H9 (cell line): ENCODE results near the gene ARSG. TPM values are rescaled to one million over a fixed set of nuclear protein-coding genes. Genes with fewer than 3 reads are reported as not detected.

Source experiments
- DNase-seq: peaks from one replicate; pipeline ENCODE4 v3.0.0-alpha.2; 2017
- H2AFZ ChIP-seq: one replicate; pipeline ENCODE4 v1.6.1; 2013; ENCODE audit warnings: mild to moderate bottlenecking, low read length, control low read depth, moderate library complexity
- H2AK5ac ChIP-seq: 2 replicates; pipeline ENCODE4 v1.6.1; 2013; ENCODE audit warnings: low read length, control low read depth, mixed read lengths; ENCODE audit not compliant: insufficient read length
- H2BK120ac ChIP-seq: one replicate; pipeline ENCODE4 v1.6.1; 2013; ENCODE audit warnings: low read depth, mild to moderate bottlenecking, low read length, control low read depth, inconsistent platforms; ENCODE audit not compliant: poor library complexity, severe bottlenecking
- H2BK12ac ChIP-seq: 2 replicates; pipeline ENCODE4 v1.6.1; 2013; ENCODE audit warnings: low read length, control low read depth, mixed read lengths, low read depth; ENCODE audit not compliant: insufficient read length
- H2BK15ac ChIP-seq: 2 replicates; pipeline ENCODE4 v1.6.1; 2013; ENCODE audit warnings: low read depth, low read length, control low read depth
- H2BK20ac ChIP-seq: one replicate; pipeline ENCODE4 v1.6.1; 2013; ENCODE audit warnings: low read depth, mild to moderate bottlenecking, low read length, control low read depth, inconsistent platforms; ENCODE audit not compliant: poor library complexity, severe bottlenecking
- H2BK5ac ChIP-seq: 2 replicates; pipeline ENCODE4 v1.6.1; 2013; ENCODE audit warnings: low read length, control low read depth, mixed read lengths; ENCODE audit not compliant: insufficient read length
- H3K14ac ChIP-seq: 2 replicates; pipeline ENCODE4 v1.6.1; 2013; ENCODE audit warnings: low read length, control low read depth; ENCODE audit not compliant: insufficient read depth
- H3K18ac ChIP-seq: 2 replicates; pipeline ENCODE4 v1.6.1; 2013; ENCODE audit warnings: low read depth, mild to moderate bottlenecking, mixed read lengths, low read length, control low read depth; ENCODE audit not compliant: insufficient read length
- H3K23ac ChIP-seq: 2 replicates; pipeline ENCODE4 v1.6.1; 2013; ENCODE audit warnings: low read length, control low read depth, mixed read lengths, low read depth; ENCODE audit not compliant: insufficient read length
- H3K23me2 ChIP-seq: 2 replicates; pipeline ENCODE4 v1.6.1; 2013; ENCODE audit warnings: low read depth, mild to moderate bottlenecking, mixed read lengths, low read length, control low read depth; ENCODE audit not compliant: insufficient read length, poor library complexity, severe bottlenecking
- H3K27ac ChIP-seq: 2 replicates; pipeline ENCODE4 v1.5.1; 2013; ENCODE audit warnings: low read length, control low read depth, mixed read lengths, low read depth; ENCODE audit not compliant: insufficient read length
- H3K27me3 ChIP-seq: 2 replicates; pipeline ENCODE4 v1.6.1; 2013; ENCODE audit warnings: low read length, control low read depth, inconsistent platforms; ENCODE audit not compliant: insufficient read depth
- H3K4ac ChIP-seq: 2 replicates; pipeline ENCODE4 v1.6.1; 2013; ENCODE audit warnings: low read depth, mild to moderate bottlenecking, control low read depth, inconsistent platforms, low read length, moderate library complexity
- H3K4me1 ChIP-seq: 2 replicates; pipeline ENCODE4 v1.6.1; 2013; ENCODE audit warnings: low read length, control low read depth, inconsistent platforms; ENCODE audit not compliant: insufficient read depth
- H3K4me2 ChIP-seq: 2 replicates; pipeline ENCODE4 v1.6.1; 2013; ENCODE audit warnings: low read length, control low read depth, mixed read lengths; ENCODE audit not compliant: insufficient read length, insufficient read depth
- H3K56ac ChIP-seq: 2 replicates; pipeline ENCODE4 v1.6.1; 2013; ENCODE audit warnings: low read depth, mild to moderate bottlenecking, mixed read lengths, low read length, control low read depth; ENCODE audit not compliant: insufficient read length
- H3K79me1 ChIP-seq: 2 replicates; pipeline ENCODE4 v1.6.1; 2013; ENCODE audit warnings: low read depth, mild to moderate bottlenecking, moderate library complexity, low read length, control low read depth, inconsistent platforms; ENCODE audit not compliant: insufficient read depth, poor library complexity, severe bottlenecking
- H3K79me2 ChIP-seq: 2 replicates; pipeline ENCODE4 v1.6.1; 2013; ENCODE audit warnings: low read length, control low read depth, inconsistent platforms; ENCODE audit not compliant: insufficient read depth
- H3K9ac ChIP-seq: 2 replicates; pipeline ENCODE4 v1.6.1; 2013; ENCODE audit warnings: low read length, control low read depth, mixed read lengths; ENCODE audit not compliant: insufficient read length; ENCODE audit errors: extremely low read depth
- H3K9me3 ChIP-seq: one replicate; pipeline ENCODE4 v1.6.1; 2013; ENCODE audit warnings: low read depth, low read length, inconsistent platforms; ENCODE audit not compliant: control insufficient read depth
- H3T11ph ChIP-seq: one replicate; pipeline ENCODE4 v1.6.1; 2013; ENCODE audit warnings: mild to moderate bottlenecking, low read length, control low read depth, inconsistent platforms
- H4K20me1 ChIP-seq: one replicate; pipeline ENCODE4 v1.6.1; 2013; ENCODE audit not compliant: control insufficient read depth, insufficient read length, insufficient read depth
- H4K5ac ChIP-seq: 2 replicates; pipeline ENCODE4 v1.6.1; 2013; ENCODE audit warnings: low read depth, mild to moderate bottlenecking, mixed read lengths, low read length, control low read depth; ENCODE audit not compliant: insufficient read length
- H4K8ac ChIP-seq: replicated peaks from 2 replicates; pipeline ENCODE4 v1.6.1; 2013; ENCODE audit warnings: low read length, control low read depth, mixed read lengths, low read depth; ENCODE audit not compliant: insufficient read length
- H4K91ac ChIP-seq: 2 replicates; pipeline ENCODE4 v1.6.1; 2013; ENCODE audit warnings: low read depth, mild to moderate bottlenecking, moderate library complexity, mixed read lengths, low read length, control low read depth; ENCODE audit not compliant: insufficient read length
- H3K27ac Mint-ChIP-seq, 3 experiments: 2 replicates in 2 of 3; 3 replicates in 1 of 3; pipeline ENCODE4 v1.8.0; 2020 to 2021; ENCODE audit warnings: mixed read lengths in 3 of 3, mild to moderate bottlenecking in 1 of 3, moderate library complexity in 1 of 3
- H3K27me3 Mint-ChIP-seq: 2 replicates; pipeline ENCODE4 v1.8.0; 2021; ENCODE audit warnings: low read depth, mild to moderate bottlenecking, moderate library complexity, mixed read lengths
- H3K36me3 Mint-ChIP-seq, 3 experiments: 2 replicates in 2 of 3; 3 replicates in 1 of 3; pipeline ENCODE4 v1.8.0; 2020 to 2021; ENCODE audit warnings: low read depth in 3 of 3, mixed read lengths in 3 of 3; ENCODE audit not compliant: insufficient read depth in 1 of 3
- H3K4me1 Mint-ChIP-seq, 2 experiments: 2 replicates each; pipeline ENCODE4 v1.8.0; 2020; ENCODE audit warnings: mixed read lengths in 2 of 2
- H3K4me3 Mint-ChIP-seq, 2 experiments: 2 replicates in 1 of 2; 3 replicates in 1 of 2; pipeline ENCODE4 v1.8.0; 2020 to 2021; ENCODE audit warnings: mild to moderate bottlenecking in 2 of 2, mixed read lengths in 2 of 2, moderate library complexity in 1 of 2
- H3K9me3 Mint-ChIP-seq, 2 experiments: 2 replicates in 1 of 2; 3 replicates in 1 of 2; pipeline ENCODE4 v1.8.0; 2020; ENCODE audit warnings: mild to moderate bottlenecking in 2 of 2, mixed read lengths in 2 of 2, moderate library complexity in 1 of 2
- WGBS: extraction: QIAGEN DNeasy Blood & Tissue Kit; methylation state at CpG from one replicate; pipeline ENCODE4 v1.1.7; 2013; ENCODE audit warnings: missing lambda C conversion rate, low lambda C conversion rate, mixed read lengths; ENCODE audit not compliant: insufficient read length; ENCODE audit errors: extremely low coverage; 5-methylcytosine and 5-hydroxymethylcytosine counted together
- total RNA-seq: library from RNA; stranded (reverse); gene quantifications from 2 replicates; pipeline ENCODE4 v1.2.1, GENCODE V29; 2021
- TF ChIP-seq, protein P1 (sequence below): fragments of 200-600 bp; sonication (generic); conservative IDR thresholded peaks from 3 replicates; pipeline ENCODE4 v1.8.0; 2021; ENCODE audit warnings: antibody characterized with exemption, mild to moderate bottlenecking

Gene ARSG
- total RNA-seq, 1 experiment from 2014 or later, result 3.6 TPM

DNA sequence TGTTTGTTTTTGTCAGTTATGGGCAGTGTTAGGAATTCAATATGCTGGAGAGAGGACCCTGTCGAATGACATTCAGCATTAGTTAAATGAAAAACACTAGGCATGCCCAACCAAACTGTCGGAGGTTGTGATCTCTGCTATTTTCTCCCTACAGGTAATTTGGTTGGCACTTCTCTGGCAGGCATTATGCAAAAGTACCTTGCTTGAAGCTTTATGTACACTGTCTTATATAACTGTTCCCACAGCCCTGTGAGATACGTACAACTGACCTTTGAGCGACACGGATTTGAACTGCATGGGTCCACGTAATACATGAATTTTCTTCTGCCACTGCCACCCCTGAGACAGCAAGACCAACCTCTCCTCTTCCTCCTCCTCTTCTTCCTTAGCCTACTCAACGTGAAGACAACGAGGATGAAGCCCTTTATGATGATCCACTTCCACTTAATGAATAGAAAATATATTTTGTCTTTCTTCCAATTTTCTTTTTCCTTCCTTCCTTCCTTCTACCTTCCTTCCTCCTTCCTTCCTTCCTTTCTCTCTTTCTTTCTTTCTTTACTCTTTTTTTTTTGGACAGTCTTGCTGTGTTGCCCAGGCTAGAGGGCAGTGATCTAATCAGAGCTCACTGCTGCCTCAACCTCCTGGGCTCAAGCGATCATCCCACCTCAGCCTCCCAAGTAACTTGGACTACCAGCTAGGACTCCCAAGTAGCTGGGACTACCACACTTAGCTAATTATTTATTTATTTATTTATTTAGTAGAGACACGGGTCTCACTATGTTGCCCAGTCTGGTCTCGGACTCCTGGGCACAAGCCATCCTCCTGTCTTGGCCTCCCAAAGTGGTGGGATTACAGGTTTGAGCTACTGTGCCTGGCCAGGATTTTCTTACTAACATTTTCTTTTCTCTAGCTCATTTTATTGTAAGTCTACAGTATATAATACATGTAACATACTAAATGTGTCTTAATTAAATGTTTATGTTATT is 88.7 kb downstream of the ARSG start:
- H3K27ac Mint-ChIP-seq, result no peak overlapping the region

More for the DNA sequence above, 88.7 kb downstream of the ARSG start:
- Histone ChIP-seq H3K27me3 (no peaks in the 10 kb centered on the region), H3K79me2 (no peaks in the 10 kb centered on the region), H2AK5ac (no peak overlapping the region), H2AFZ (no peak overlapping the region), H3K23ac (no peak overlapping the region), H2BK20ac (no peak overlapping the region), H3K4ac (no peak overlapping the region), H4K20me1 (no peaks in the 10 kb centered on the region), H3K27ac (no peak overlapping the region), H4K5ac (no peak overlapping the region), H2BK120ac (no peak overlapping the region), H2BK12ac (no peak overlapping the region), H3K9me3 (no peaks in the 10 kb centered on the region), H2BK15ac (no peak overlapping the region), H2BK5ac (no peak overlapping the region), H3K18ac (no peak overlapping the region), H3K56ac (no peak overlapping the region), H3K4me2 (no peak overlapping the region), H3K9ac (no peak overlapping the region), H4K8ac (no peak overlapping the region), H3K4me1 (peaks cover 2% of the 10 kb centered on the region; the same call in 1 of the 2 replicates), H3K79me1 (no peaks in the 10 kb centered on the region), H4K91ac (no peak overlapping the region), H3K14ac (no peak overlapping the region), H3T11ph (no peak overlapping the region), H3K23me2 (no peaks in the 10 kb centered on the region)
- H3K4me3 Mint-ChIP-seq, result peak overlapping the region in 1 of 2 experiments; percentile 4; a peak in 2 of 5 replicates
- peaks cover 3% of the 10 kb centered on the region for H3K27me3 Mint-ChIP-seq
- no CpG with 5 or more reads among the region's 11 CpGs for WGBS
- H3K36me3 Mint-ChIP-seq, result no peaks in the 10 kb centered on the region; a peak in 1 of 7 replicates
- TF ChIP-seq, protein P1, sequence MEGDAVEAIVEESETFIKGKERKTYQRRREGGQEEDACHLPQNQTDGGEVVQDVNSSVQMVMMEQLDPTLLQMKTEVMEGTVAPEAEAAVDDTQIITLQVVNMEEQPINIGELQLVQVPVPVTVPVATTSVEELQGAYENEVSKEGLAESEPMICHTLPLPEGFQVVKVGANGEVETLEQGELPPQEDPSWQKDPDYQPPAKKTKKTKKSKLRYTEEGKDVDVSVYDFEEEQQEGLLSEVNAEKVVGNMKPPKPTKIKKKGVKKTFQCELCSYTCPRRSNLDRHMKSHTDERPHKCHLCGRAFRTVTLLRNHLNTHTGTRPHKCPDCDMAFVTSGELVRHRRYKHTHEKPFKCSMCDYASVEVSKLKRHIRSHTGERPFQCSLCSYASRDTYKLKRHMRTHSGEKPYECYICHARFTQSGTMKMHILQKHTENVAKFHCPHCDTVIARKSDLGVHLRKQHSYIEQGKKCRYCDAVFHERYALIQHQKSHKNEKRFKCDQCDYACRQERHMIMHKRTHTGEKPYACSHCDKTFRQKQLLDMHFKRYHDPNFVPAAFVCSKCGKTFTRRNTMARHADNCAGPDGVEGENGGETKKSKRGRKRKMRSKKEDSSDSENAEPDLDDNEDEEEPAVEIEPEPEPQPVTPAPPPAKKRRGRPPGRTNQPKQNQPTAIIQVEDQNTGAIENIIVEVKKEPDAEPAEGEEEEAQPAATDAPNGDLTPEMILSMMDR, result no peak
- DNase-seq, result no peak
- no peaks in the 10 kb centered on the region for H3K9me3 Mint-ChIP-seq
- peaks cover 21 to 26% of the 10 kb centered on the region in 2 experiments for H3K4me1 Mint-ChIP-seq
